ENCODE results near the gene MBOAT2. TPM values are rescaled to one million over a fixed set of nuclear protein-coding genes. Genes with fewer than 3 reads are reported as not detected.

Gene MBOAT2
- total RNA-seq, 2 experiments from 2014 or later, result 4.6 to 5.1 TPM

- Mint-ChIP-seq H3K36me3 (ENCODE audit: low read depth) (no peaks in the 10 kb centered on the region), H3K27ac (no peak overlapping the region), H3K9me3 (no peaks in the 10 kb centered on the region), H3K4me1 (peaks cover 3% of the 10 kb centered on the region), H3K27me3 (peaks cover 2% of the 10 kb centered on the region), H3K4me3 (no peak overlapping the region)
- DNase-seq, result no peak
- ChIA-PET CTCF (no interaction called here), POLR2A (no interaction called here)
Measured at GRCh38 chr2:8861797-8862196, 141.7 kb downstream of the MBOAT2 start.

- H3K4me1 Mint-ChIP-seq, result peaks cover 3% of the 10 kb centered on the region
- H3K27me3 Mint-ChIP-seq, result peaks cover 2% of the 10 kb centered on the region
- no peaks in the 10 kb centered on the region for H3K36me3 Mint-ChIP-seq (ENCODE audit: low read depth)
- no peaks in the 10 kb centered on the region for H3K9me3 Mint-ChIP-seq
- no peak overlapping the region for H3K4me3 Mint-ChIP-seq
- no peak overlapping the region for H3K27ac Mint-ChIP-seq
- ChIA-PET CTCF (no interaction called here), POLR2A (interaction anchor here (0.8 kb wide), 1 partner anchor 248 kb away, joined by 3 read pairs; no protein-coding TSS in a partner anchor)
- DNase-seq, result no peak
Measured at GRCh38 chr2:8860239-8860638, 143.2 kb downstream of the MBOAT2 start.

GRCh38 chr2:8858910-8859309, 144.6 kb downstream of the MBOAT2 start:
- Mint-ChIP-seq H3K4me3 (no peak overlapping the region), H3K27ac (no peak overlapping the region), H3K9me3 (no peaks in the 10 kb centered on the region), H3K27me3 (peaks cover 4% of the 10 kb centered on the region), H3K36me3 (ENCODE audit: low read depth) (no peaks in the 10 kb centered on the region), H3K4me1 (peaks cover 3% of the 10 kb centered on the region)
- CTCF ChIA-PET, result no interaction called here
- no peak for DNase-seq
- POLR2A ChIA-PET, result no interaction called here

GRCh38 chr2:8858264-8858663, 145.2 kb downstream of the MBOAT2 start:
- DNase-seq, result no peak
- H3K9me3 Mint-ChIP-seq, result no peaks in the 10 kb centered on the region
- H3K4me3 Mint-ChIP-seq, result no peak overlapping the region
- peaks cover 6% of the 10 kb centered on the region for H3K27me3 Mint-ChIP-seq
- peaks cover 3% of the 10 kb centered on the region for H3K4me1 Mint-ChIP-seq
- ChIA-PET CTCF (no interaction called here), POLR2A (no interaction called here)
- no peak overlapping the region for H3K27ac Mint-ChIP-seq
- H3K36me3 Mint-ChIP-seq (ENCODE audit: low read depth), result no peaks in the 10 kb centered on the region

GRCh38 chr2:8857709-8858108, 145.8 kb downstream of the MBOAT2 start:
- peaks cover 6% of the 10 kb centered on the region for H3K27me3 Mint-ChIP-seq
- ChIA-PET POLR2A (no interaction called here), CTCF (no interaction called here)
- H3K27ac Mint-ChIP-seq, result no peak overlapping the region
- peaks cover 3% of the 10 kb centered on the region for H3K4me1 Mint-ChIP-seq
- H3K4me3 Mint-ChIP-seq, result no peak overlapping the region
- H3K36me3 Mint-ChIP-seq (ENCODE audit: low read depth), result no peaks in the 10 kb centered on the region
- no peaks in the 10 kb centered on the region for H3K9me3 Mint-ChIP-seq
- no peak for DNase-seq

- H3K27ac Mint-ChIP-seq, result no peak overlapping the region
- H3K4me3 Mint-ChIP-seq, result no peak overlapping the region
- peaks cover 3% of the 10 kb centered on the region for H3K4me1 Mint-ChIP-seq
- ChIA-PET CTCF (no interaction called here), POLR2A (no interaction called here)
- no peaks in the 10 kb centered on the region for H3K36me3 Mint-ChIP-seq (ENCODE audit: low read depth)
- H3K9me3 Mint-ChIP-seq, result no peaks in the 10 kb centered on the region
- H3K27me3 Mint-ChIP-seq, result peaks cover 6% of the 10 kb centered on the region
- DNase-seq, result no peak
Measured at GRCh38 chr2:8856176-8856575, 147.3 kb downstream of the MBOAT2 start.

GRCh38 chr2:8855010-8855409, 148.5 kb downstream of the MBOAT2 start:
- DNase-seq, result no peak
- Mint-ChIP-seq H3K27ac (no peak overlapping the region), H3K9me3 (no peaks in the 10 kb centered on the region), H3K4me1 (no peaks in the 10 kb centered on the region), H3K4me3 (no peak overlapping the region), H3K36me3 (ENCODE audit: low read depth) (no peaks in the 10 kb centered on the region), H3K27me3 (peaks cover 10% of the 10 kb centered on the region)
- ChIA-PET POLR2A (no interaction called here), CTCF (interaction anchor here (1.6 kb wide), 1 partner anchor 16 kb away, joined by 3 read pairs; no protein-coding TSS in a partner anchor)

- CTCF ChIA-PET, result no interaction called here
- DNase-seq, result no peak
- Mint-ChIP-seq H3K27me3 (peaks cover 10% of the 10 kb centered on the region), H3K9me3 (no peaks in the 10 kb centered on the region), H3K4me3 (no peak overlapping the region), H3K36me3 (ENCODE audit: low read depth) (no peaks in the 10 kb centered on the region), H3K4me1 (no peaks in the 10 kb centered on the region), H3K27ac (no peak overlapping the region)
- POLR2A ChIA-PET, result no interaction called here
Measured at GRCh38 chr2:8853426-8853825, 150.1 kb downstream of the MBOAT2 start.

- Mint-ChIP-seq H3K4me1 (no peaks in the 10 kb centered on the region), H3K4me3 (no peak overlapping the region), H3K36me3 (ENCODE audit: low read depth) (no peaks in the 10 kb centered on the region), H3K27ac (no peak overlapping the region), H3K9me3 (no peaks in the 10 kb centered on the region), H3K27me3 (peaks cover 10% of the 10 kb centered on the region)
- POLR2A ChIA-PET, result no interaction called here
- CTCF ChIA-PET, result no interaction called here
- no peak for DNase-seq
Measured at GRCh38 chr2:8851811-8852560, 151.5 kb downstream of the MBOAT2 start.

- no peak overlapping the region for H3K4me3 Mint-ChIP-seq
- POLR2A ChIA-PET, result no interaction called here
- CTCF ChIA-PET, result no interaction called here
Measured at GRCh38 chr2:8850845-8851487, 152.5 kb downstream of the MBOAT2 start.

GRCh38 chr2:8849327-8849726, 154.2 kb downstream of the MBOAT2 start:
- H3K36me3 Mint-ChIP-seq (ENCODE audit: low read depth), result no peaks in the 10 kb centered on the region
- no peak overlapping the region for H3K4me3 Mint-ChIP-seq
- H3K27ac Mint-ChIP-seq, result no peak overlapping the region
- H3K4me1 Mint-ChIP-seq, result no peaks in the 10 kb centered on the region
- POLR2A ChIA-PET, result interaction anchor here (0.6 kb wide), 1 partner anchor 39 kb away, joined by 4 read pairs; no protein-coding TSS in a partner anchor
- H3K27me3 Mint-ChIP-seq, result peaks cover 27% of the 10 kb centered on the region
- no peak for DNase-seq
- no peaks in the 10 kb centered on the region for H3K9me3 Mint-ChIP-seq
- CTCF ChIA-PET, result no interaction called here

More at GRCh38 chr2:8850845-8851487, 152.5 kb downstream of the MBOAT2 start:
- Mint-ChIP-seq H3K27me3 (peaks cover 20% of the 10 kb centered on the region), H3K27ac (no peak overlapping the region), H3K9me3 (no peaks in the 10 kb centered on the region), H3K4me1 (no peaks in the 10 kb centered on the region), H3K36me3 (ENCODE audit: low read depth) (no peaks in the 10 kb centered on the region)
- DNase-seq, result no peak

- Mint-ChIP-seq H3K27ac (no peak overlapping the region), H3K9me3 (no peaks in the 10 kb centered on the region), H3K4me3 (no peak overlapping the region), H3K27me3 (peaks cover 30% of the 10 kb centered on the region), H3K4me1 (no peaks in the 10 kb centered on the region), H3K36me3 (ENCODE audit: low read depth) (no peaks in the 10 kb centered on the region)
- DNase-seq, result no peak
- ChIA-PET CTCF (no interaction called here), POLR2A (interaction anchor here (0.6 kb wide), 1 partner anchor 38 kb away, joined by 4 read pairs; no protein-coding TSS in a partner anchor)
Measured at GRCh38 chr2:8848328-8849100, 155.0 kb downstream of the MBOAT2 start.

GRCh38 chr2:8847400-8847799, 156.1 kb downstream of the MBOAT2 start:
- H3K27ac Mint-ChIP-seq, result no peak overlapping the region

More at GRCh38 chr2:8847400-8847799, 156.1 kb downstream of the MBOAT2 start:
- H3K36me3 Mint-ChIP-seq (ENCODE audit: low read depth), result no peaks in the 10 kb centered on the region
- ChIA-PET CTCF (no interaction called here), POLR2A (no interaction called here)
- DNase-seq, result no peak
- H3K27me3 Mint-ChIP-seq, result peaks cover 27% of the 10 kb centered on the region
- no peak overlapping the region for H3K4me3 Mint-ChIP-seq
- H3K4me1 Mint-ChIP-seq, result no peaks in the 10 kb centered on the region
- H3K9me3 Mint-ChIP-seq, result no peaks in the 10 kb centered on the region
